Measurements from ENCODE around the gene ATP13A3.

- TF ChIP-seq CTCF (IDR thresholded peaks at IDR 0.05) (no peak), ZNF423 (CRISPR knock-in tag; IDR thresholded peaks at IDR 0.05) (no peak), JUN (CRISPR knock-in tag; IDR thresholded peaks at IDR 0.05) (no peak)
These were observed 31.9 kb upstream of the ATP13A3 start for GRCh38 chr3:194518652-194519051.

Measured in WTC11 (cell line).